B cell (primary cell): ENCODE results near the gene CLK1.

Source experiments
- CTCF ChIP-seq: fragments of 200-600 bp; IDR thresholded peaks from one replicate; pipeline ENCODE4 v1.8.0; 2022; ENCODE audit warnings: antibody characterized with exemption, mild to moderate bottlenecking
- EZH2 ChIP-seq: IDR thresholded peaks from 2 replicates; pipeline ENCODE4 v1.6.1; 2012; ENCODE audit warnings: borderline replicate concordance, low read depth, mild to moderate bottlenecking, moderate library complexity, low read length; ENCODE audit not compliant: insufficient read depth, poor library complexity, severe bottlenecking

GRCh38 chr2:200852605-200853004, 11.9 kb downstream of the CLK1 start:
- TF ChIP-seq CTCF (no peak), EZH2 (no peak)
